ENCODE results near the gene APOL1.
A peak's percentile ranks its signal among the peaks of the same experiment; 100 is the strongest.

Gene APOL1

DNA sequence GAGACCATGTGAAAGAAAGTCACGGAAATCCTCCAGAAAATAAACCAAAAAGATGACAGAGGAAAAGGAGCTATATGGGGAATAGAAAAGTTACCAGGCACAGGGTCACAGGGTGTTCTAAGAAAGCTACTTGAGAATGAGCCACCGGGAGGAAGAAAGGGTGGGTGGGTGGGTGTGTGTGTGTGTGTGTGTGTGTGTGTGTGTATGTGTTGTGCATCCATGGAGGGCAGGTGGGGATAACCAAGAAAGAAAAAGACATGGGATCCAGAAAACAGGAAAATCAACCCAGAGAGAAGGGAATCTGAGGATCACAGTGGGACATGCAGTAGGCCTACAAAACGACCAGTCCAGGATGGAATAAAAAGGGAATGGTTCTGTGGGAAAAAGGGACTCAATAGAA is 17.3 kb upstream of the APOL1 start:
- TF ChIP-seq, protein P1, sequence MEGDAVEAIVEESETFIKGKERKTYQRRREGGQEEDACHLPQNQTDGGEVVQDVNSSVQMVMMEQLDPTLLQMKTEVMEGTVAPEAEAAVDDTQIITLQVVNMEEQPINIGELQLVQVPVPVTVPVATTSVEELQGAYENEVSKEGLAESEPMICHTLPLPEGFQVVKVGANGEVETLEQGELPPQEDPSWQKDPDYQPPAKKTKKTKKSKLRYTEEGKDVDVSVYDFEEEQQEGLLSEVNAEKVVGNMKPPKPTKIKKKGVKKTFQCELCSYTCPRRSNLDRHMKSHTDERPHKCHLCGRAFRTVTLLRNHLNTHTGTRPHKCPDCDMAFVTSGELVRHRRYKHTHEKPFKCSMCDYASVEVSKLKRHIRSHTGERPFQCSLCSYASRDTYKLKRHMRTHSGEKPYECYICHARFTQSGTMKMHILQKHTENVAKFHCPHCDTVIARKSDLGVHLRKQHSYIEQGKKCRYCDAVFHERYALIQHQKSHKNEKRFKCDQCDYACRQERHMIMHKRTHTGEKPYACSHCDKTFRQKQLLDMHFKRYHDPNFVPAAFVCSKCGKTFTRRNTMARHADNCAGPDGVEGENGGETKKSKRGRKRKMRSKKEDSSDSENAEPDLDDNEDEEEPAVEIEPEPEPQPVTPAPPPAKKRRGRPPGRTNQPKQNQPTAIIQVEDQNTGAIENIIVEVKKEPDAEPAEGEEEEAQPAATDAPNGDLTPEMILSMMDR (IDR thresholded peaks at IDR 0.05; ENCODE audit: low read depth, low read length) = no peak
- DNase-seq (ENCODE audit: extremely low read depth, low read depth) = no peak

DNA sequence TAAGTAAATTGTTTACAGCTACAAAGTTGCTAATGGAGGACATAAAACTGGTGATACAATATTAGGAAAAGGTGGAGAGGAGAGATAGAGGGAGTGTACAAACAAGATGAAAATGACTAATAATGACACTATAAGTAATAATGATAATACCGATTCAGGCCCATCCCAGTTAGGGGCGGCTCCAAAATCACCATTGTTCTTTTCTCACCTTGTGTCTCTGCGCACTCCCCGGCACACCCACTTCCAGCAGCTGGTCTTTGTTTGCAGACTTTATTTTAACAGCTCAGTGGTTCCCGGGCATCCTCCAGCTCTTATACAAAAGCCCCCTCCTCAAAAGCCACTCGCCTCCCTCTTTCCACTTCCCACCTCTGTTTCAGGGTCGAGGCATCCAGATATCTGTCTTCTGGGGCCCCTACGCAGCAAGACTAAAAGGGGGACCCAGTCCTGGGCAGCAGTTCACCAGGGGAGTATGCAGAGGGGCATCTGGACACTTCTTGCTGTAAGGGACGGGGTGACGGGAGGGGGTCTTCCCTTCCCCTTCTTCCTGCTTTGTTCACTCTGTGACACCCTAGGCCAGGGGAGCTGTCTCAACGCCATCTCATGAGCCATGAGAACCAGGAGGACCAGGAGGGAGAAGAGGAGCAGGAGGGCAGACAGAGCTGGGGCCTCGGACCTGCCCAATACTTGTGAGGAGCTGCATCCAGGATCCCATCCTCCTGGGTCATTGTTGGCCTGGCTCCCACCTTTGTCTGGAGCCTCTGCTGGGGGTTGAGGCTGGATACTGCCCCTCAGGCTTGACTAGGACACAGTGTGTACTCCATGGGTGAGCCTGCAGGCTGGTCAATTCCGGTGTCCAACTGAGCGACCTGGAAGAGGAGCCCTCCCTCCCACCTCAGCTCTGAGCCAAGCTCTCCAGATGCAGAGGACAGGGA is 16.3 kb upstream of the APOL1 start:
- no peak for DNase-seq (ENCODE audit: extremely low read depth, low read depth)
- TF ChIP-seq, protein P1 (IDR thresholded peaks at IDR 0.05; ENCODE audit: low read depth, low read length) = no peak

DNA sequence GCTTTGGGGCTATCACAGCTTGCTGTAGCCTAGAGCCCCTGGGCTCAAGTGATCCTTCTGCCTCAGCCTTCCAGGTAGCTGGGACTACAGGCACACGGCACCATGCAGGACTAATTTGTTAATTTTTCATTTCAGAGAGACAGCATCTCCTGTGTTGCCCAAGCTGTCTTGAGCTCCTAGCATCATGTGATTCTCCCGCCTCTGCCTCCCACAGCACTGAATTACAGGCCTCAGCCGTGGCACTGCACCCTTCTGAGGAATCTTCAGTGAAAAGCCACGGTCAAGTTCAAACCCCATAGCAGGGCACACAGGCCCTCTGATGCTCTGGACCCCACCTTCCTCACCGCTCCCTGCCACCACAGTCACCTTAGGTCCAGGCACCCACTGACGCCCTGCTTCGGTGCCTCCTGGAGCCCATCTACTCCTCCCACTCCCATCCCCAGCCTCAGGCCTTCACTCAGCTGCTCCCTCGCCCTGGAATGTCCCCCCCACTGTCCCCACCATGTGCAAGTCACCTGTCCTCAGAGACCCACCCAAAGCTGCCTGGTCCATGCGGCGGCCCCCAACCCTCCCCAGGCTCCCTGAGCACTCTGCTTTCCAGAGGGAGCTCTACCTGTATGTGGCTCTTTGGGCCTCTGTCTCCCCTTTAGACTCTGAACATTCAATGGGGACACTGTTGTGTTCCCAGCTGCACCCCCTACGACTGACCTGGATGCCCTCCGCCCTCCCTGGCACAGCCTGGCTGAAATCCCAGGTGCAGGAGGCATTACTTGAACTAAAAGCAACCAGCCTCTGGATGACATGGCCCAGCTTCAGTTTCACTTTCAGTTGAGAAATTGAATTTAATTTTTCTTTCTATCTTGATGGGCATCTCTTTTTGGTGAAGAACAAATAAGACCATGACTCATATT is 15.2 kb upstream of the APOL1 start:
- TF ChIP-seq, protein P1 (IDR thresholded peaks at IDR 0.05; ENCODE audit: low read depth, low read length) = no peak
- no peak for DNase-seq (ENCODE audit: extremely low read depth, low read depth)

DNA sequence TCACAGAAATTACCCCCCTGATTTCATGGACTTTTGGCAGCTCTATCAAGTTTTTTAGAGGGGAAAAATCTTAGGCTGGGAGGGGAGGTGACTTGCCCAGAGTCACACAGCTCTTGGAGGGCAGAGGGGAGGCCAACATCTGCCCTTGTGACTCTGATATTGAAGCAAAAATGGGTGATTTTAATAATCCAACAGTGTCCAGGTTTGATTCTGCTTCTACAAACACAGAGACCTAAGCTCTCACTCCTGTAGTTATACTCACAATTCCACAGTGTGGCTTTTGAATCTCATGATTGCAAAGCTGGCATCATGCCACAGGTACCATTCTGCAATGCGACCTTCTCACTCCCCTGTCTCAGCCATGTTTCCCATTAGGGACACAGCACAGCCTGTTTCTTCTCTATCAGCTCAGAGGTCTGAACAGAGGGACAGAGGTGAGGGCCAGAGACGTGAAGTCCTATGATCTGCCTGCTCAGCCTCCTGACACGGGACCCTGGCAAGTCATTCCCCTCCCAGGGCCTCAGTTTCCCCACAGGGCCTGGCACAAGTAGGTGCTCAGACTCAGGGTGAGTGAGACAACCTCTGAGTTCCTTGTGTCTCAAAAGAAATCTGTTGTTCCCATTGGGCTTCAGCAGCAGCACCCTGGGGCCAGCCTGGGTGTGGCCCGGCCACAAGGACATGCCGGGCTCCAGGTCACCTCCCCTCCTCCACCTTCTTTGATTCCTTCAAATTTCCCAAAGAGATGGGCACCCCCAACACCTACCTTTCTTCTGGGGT is 14.4 kb upstream of the APOL1 start:
- TF ChIP-seq, protein P1 (IDR thresholded peaks at IDR 0.05; ENCODE audit: low read depth, low read length) = no peak
- no peak for DNase-seq (ENCODE audit: extremely low read depth, low read depth)

DNA sequence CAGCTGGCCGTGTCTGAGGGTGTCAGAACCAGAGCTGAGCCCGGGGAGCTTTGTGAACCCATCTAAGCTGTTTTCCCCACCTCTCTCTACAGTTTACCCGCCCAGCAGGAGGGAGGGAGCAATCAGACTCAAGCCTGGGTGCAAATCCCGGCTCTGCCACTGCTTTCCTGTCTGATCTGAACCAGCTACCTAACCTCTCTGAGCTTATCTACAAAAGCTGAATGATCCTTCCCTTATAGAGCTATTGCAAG is 13.9 kb upstream of the APOL1 start:
- DNase-seq (ENCODE audit: extremely low read depth, low read depth) = no peak
- TF ChIP-seq, protein P1 (IDR thresholded peaks at IDR 0.05; ENCODE audit: low read depth, low read length) = no peak

DNA sequence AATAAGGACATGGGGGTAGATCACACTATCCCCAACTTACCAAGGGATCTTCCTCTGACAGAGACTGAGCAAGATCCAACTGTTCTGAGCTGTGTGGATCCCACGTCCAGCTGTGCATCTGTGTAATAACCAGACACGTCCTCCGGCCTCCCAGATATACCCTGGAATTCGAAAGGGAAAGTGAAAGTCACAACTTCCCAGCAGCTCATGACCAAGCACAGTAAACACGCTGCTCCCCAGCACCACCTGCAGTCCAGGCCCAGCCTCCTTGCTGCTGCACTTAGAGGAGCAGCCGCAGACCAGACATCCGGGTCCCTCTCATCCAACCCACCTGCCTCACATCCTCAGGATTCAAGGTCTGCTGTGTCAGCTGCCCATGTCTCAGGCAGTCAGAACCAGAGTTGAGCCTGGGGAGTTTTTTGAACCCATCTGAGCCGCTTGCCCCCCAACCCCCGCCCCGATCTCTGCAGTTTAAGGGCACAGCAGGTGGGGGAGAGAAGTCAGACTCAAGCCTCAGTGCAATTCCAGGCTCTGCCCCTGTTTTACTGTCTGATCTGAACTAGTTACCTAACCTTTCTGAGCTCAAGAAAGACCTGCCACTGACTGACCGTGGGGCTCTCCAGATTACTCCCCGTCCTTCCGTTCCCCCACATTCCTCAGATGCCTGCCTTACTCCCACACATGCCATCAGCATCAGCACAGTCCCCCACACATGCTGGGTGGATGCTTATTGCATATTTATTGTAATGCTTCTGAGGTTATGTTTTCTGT is 13.3 kb upstream of the APOL1 start, which contains the start of gene APOL2:
Gene APOL2 (minus strand): TSS at position 127 of the 771 bp plus-strand sequence. CDS start 6,365 bp downstream, outside the sequence.
- TF ChIP-seq, protein P1 (IDR thresholded peaks at IDR 0.05; ENCODE audit: low read depth, low read length) = peak; percentile 84
- DNase-seq (ENCODE audit: extremely low read depth, low read depth) = peak; percentile 80

All from AG09319 (cell line).